Thyroid gland (tissue), 4 donors: ENCODE measurements around the gene TOP1.

Source experiments
- CTCF ChIP-seq, 6 experiments: fragments of 200-600 bp in 3 of 6; fragments of 450-650 bp in 3 of 6; sonication (generic) in 3 of 6; IDR thresholded peaks; one replicate each; pipeline ENCODE4 v1.5.1; 2016 to 2019; ENCODE audit warnings: antibody characterized with exemption in 6 of 6, mild to moderate bottlenecking in 2 of 6, inconsistent platforms in 1 of 6, moderate library complexity in 1 of 6
- POLR2A ChIP-seq, 2 donors: fragments of 450-650 bp; IDR thresholded peaks; one replicate each; pipeline ENCODE4 v1.6.1; 2017; ENCODE audit warnings: antibody characterized with exemption in 2 of 2, mild to moderate bottlenecking in 2 of 2, moderate library complexity in 1 of 2

GRCh38 chr20:41110930-41111577, 82.4 kb downstream of the TOP1 start:
- TF ChIP-seq CTCF (IDR thresholded peaks at IDR 0.05), result no peak
- TF ChIP-seq POLR2A (IDR thresholded peaks at IDR 0.05), result no peak
